Measurements from ENCODE around the gene CTRB1. TPM values are rescaled to one million over a fixed set of nuclear protein-coding genes. Genes with fewer than 3 reads are reported as not detected.

CTRB1 gene
- total RNA-seq, 1 experiment from 2014 or later, result 5.6 TPM

- no peak for ATAC-seq
- Histone ChIP-seq H3K4me3 (replicated peaks in 1 of 2; ENCODE audit: low read depth in 1 of 2, low read length in 2 of 2) (peak overlapping the region; percentile 82 to 91), H2AFZ (ENCODE audit: low read depth, low read length, poor library complexity, severe bottlenecking) (no peak overlapping the region), H3K27me3 (ENCODE audit: insufficient read depth, low read length) (no peaks in the 10 kb centered on the region), H4K20me1 (ENCODE audit: insufficient read depth) (no peaks in the 10 kb centered on the region), H3K36me3 (ENCODE audit: control insufficient read depth in 1 of 2, insufficient read depth in 2 of 2, low read length in 2 of 2) (no peaks in the 10 kb centered on the region), H3K9me3 (ENCODE audit: control insufficient read depth in 1 of 2, insufficient read depth in 1 of 2, low read depth in 1 of 2, low read length in 2 of 2) (no peaks in the 10 kb centered on the region), H3K9me2 (ENCODE audit: insufficient read depth) (no peaks in the 10 kb centered on the region), H3K9ac (ENCODE audit: low read length) (peak overlapping the region; percentile 82), H3K4me2 (ENCODE audit: low read length) (peak overlapping the region; percentile 98), H3K27ac (ENCODE audit: low read depth, low read length) (peak overlapping the region; percentile 88), H3K4me1 (ENCODE audit: control insufficient read depth in 1 of 2, insufficient read depth in 2 of 2, low read length in 2 of 2) (peaks cover 43 to 57% of the 10 kb centered on the region in 2 experiments), H3K79me2 (ENCODE audit: insufficient read depth, low read length) (peaks cover 54% of the 10 kb centered on the region)
- BruUV-seq (replicated peaks), result no TSS peak
- intact Hi-C loops (cut with micrococcal nuclease), result loop anchor here (2.0 kb wide), 1 partner anchor 14 kb away; the partner anchor contains the start of gene BCAR1
- ChIA-PET RAD21 (ENCODE audit: low non-redundant PET in 1 of 2, low total read pairs in 2 of 2, uncharacterized antibody in 2 of 2, unreplicated experiment in 2 of 2) (no interaction called here), POLR2A (no interaction called here), CTCF (no interaction called here)
- TF ChIP-seq REST (IDR thresholded peaks at IDR 0.05; ENCODE audit: low read depth) (no peak), CBX3 (IDR thresholded peaks at IDR 0.05; ENCODE audit: low read depth) (no peak), CEBPB (IDR thresholded peaks at IDR 0.05; ENCODE audit: low read depth) (no peak), POLR2A (IDR thresholded peaks at IDR 0.05; ENCODE audit: borderline replicate concordance, extremely low read depth, insufficient read depth, insufficient read length) (no peak)
- no peak for DNase-seq (ENCODE audit: low read depth, low spot score)
Observed at GRCh38 chr16:75264457-75264998, 45.7 kb downstream of the CTRB1 start.
